ENCODE measurements around the gene DNAJA4.

DNAJA4 gene

DNA sequence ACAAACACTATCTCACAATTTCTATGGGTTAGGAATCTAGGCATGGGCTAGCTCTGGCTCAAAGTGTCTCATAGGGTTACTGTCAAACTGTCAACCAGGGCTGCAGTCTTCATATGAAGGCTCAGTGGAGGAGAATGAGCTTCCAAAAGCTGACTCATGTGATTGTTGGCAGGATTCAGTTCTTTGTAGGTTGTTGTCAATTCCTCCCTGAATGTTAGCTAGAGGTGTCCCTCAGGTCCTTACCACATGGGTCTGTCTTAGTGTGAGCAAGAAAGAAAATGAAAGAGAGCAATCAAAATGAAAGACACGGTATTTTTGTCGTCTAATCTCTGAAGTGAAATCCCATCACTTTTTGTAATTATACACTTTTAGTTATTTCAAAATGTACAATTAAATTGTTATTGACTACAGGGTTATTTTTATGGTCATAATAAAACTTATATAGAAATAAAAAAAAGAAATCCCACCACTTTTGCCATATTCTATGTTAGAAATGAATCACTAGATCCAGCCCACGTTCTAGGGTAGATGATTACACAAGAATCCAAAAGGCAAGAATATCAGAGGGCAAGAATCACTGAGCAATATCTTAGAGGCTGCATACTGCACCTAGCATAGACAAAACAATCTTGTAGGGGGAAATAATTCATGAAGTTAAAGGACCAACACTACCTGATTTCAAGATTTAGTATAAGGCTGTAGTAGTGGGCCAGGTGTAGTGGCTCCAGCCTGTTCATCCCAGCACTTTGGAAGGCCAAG, 38.4 kb upstream of the DNAJA4 start:
- no peak for TF ChIP-seq CTCF (IDR thresholded peaks at IDR 0.05)

DNA sequence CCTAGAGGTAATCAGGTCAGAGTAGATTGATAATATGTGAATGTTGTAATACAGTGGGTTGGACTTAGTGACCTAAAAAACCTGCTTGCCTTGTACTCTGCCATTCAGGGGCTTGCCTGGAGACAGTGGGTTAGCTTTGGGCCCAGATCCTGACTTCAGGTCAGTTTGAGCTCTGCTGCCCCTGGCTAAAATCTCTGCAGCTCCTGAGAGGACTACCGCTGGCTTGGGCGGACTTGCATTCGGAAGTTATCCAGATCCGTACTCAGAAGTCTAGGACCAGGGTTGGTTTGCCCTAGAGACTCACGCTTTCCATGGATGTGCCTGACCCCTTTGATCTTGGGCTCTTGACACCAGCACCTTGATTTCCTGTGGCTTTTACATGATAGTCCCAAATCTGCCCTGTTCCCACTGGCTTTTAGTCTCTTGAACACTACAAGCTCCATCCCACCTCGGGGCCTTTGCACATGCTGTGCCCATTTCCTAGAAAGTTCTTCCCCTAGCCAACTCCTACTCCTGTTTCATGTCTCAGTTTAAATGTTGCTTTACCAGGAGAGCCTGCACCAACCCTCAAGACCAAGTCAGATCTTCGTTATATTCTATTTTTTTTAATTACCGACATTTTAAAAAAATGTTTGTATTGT, 35.9 kb upstream of the DNAJA4 start:
- no peak for TF ChIP-seq CTCF (IDR thresholded peaks at IDR 0.05)

DNA sequence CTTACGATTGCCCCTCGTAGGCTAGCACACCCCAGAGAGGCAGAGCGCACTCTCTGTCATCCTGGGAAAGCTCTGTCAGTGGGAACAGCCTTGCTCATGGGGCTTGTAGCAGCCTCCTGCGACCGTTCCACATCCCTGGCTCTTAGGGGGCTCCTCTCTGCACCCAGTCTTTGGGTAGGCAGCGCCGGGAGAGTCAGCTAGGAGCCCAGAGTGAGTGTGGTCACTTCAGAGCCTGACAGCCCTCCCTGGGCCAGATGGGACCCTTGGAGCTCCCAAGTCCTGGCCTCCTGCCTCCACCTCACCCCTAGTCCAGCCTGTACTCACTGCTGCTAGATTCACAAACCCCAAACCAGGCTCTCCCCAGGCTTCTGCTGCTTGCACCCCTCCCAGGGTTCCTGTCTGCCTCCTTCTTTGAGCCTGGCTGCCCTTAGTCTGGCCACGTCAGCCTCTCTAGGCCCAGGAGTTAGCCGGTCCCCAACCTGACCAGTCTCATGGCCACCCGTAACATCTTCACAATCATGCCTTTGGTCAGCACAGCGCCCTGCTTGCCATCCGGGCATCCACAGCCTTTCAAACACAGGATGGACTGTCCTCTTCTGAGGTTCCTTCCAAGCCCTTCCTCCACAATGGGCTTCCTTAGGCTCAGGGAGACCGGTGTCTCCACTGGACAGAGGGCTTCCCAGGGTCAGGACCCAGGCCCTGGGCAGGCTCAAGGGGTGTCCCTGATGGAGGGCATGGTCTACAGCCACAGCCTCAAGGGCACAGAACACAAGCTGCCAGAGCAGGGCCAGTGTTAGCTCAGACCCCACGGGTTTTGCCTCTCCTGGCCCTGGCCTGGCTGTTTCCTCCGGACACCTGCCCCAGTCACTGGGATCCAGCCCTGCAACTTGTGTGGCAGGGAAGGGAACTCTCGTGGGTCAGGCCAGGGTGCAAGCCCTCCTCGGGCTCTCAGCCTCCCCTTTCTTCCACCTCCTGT, 34.6 kb upstream of the DNAJA4 start:
- TF ChIP-seq CTCF (IDR thresholded peaks at IDR 0.05), result no peak

DNA sequence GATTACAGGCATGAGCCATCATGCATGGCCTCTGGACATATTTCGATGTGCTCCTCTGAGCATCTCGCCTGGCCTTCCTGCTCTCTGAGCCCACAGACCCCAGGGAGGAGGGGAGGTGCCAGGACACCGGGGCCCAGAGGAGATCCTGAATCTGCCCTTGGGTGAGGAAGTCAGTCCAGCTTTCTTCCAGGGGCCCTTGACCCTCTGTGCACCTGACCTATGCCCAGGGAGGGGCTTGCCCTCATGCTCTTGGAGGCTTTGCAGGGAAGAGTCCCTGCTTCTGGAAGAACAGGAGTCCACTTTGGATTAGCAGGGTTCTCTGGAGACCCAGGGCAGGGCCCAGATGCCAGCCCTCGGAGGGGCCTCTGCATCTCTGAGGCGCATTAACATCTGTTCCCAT, 31.4 kb upstream of the DNAJA4 start:
- TF ChIP-seq CTCF (IDR thresholded peaks at IDR 0.05), result no peak

- TF ChIP-seq CTCF (IDR thresholded peaks at IDR 0.05), result no peak
Observed at GRCh38 chr15:78233496-78233895, 30.9 kb upstream of the DNAJA4 start.

DNA sequence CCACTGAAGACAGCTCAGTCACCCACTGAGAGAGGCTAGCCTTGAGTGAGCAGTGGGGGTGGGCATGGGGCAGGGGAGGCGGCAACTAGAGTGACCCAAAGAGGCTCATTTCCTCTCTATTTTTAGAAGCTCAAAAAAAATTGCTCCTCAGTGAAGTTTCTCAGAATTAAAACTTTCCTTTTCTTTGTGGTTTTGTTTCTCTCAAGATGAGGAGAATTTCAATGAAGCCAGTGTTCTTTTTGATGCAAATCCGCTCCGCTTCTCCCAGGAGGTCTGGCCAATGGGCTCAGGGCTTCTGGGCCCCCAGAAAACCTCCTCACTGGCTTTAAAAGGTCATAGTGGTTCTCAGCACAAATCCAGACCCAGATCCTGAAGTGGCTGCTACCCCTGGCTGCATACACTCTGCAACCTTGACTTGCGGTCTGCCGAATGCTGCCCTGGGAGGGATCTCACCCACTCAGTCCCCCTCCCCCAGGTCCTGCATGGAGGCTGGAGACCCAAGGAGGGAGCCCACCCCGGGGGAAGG, 29.8 kb upstream of the DNAJA4 start, which contains the start of gene ACSBG1:
ACSBG1 (minus strand) TSS at position 51 of the 526 bp plus-strand sequence. CDS start 64 bp downstream, outside the sequence.
- no peak for TF ChIP-seq CTCF (IDR thresholded peaks at IDR 0.05)

DNA sequence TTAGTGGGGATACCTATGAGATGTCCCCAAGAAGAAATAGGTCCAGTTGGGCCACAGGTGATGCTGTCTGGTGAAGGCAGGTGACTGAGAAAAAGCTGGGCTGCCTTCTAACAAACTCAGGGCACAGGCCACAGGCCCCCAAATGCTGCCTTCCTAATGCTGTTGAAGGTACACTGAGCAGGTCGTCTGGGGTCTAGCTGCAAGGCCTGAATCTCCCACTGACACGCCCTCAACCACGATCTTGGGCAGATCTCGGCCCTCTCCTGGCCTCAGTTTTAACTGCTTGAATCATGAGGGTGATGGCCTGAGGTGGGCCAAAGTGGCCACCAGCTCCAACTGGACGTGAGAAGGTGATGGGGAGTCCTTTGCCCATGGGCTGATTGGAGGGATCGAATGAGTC, 27.9 kb upstream of the DNAJA4 start:
- TF ChIP-seq CTCF (IDR thresholded peaks at IDR 0.05), result no peak

Data from LNCAP (cell line).